GM23338 (cell line): ENCODE results near the gene AWAT1. TPM values are rescaled to one million over a fixed set of nuclear protein-coding genes. Genes with fewer than 3 reads are reported as not detected.

ENCODE experiments used
- ATAC-seq: fragments of 200-7000 bp; cut with Tn5 transposase; 3 replicates; pipeline ENCODE4 v1.9.1; 2020
- DNase-seq: peaks from one replicate; pipeline ENCODE4 v3.0.0-alpha.2; 2015; ENCODE audit warnings: low spot score
- H2AFZ ChIP-seq: fragments of 200-600 bp; sonication (generic); 2 replicates; pipeline ENCODE4 v1.8.0; 2016; ENCODE audit warnings: antibody characterized with exemption, mild to moderate bottlenecking, moderate library complexity
- H3F3A ChIP-seq: fragments of 200-600 bp; sonication (generic); replicated peaks from 2 replicates; pipeline ENCODE4 v1.8.0; 2017; ENCODE audit warnings: antibody characterized with exemption, mixed run types, low read depth
- H3K27ac ChIP-seq: fragments of 200-600 bp; sonication (generic); 2 replicates; pipeline ENCODE4 v1.6.1; 2016; ENCODE audit warnings: low read depth
- H3K27me3 ChIP-seq: fragments of 200-600 bp; sonication (generic); 2 replicates; pipeline ENCODE4 v1.8.0; 2016; ENCODE audit warnings: mild to moderate bottlenecking, mixed run types, moderate library complexity; ENCODE audit not compliant: insufficient read depth
- H3K36me3 ChIP-seq: fragments of 200-600 bp; sonication (generic); 2 replicates; pipeline ENCODE4 v1.8.0; 2016; ENCODE audit warnings: mild to moderate bottlenecking; ENCODE audit not compliant: insufficient read depth
- H3K4me1 ChIP-seq: fragments of 200-600 bp; sonication (generic); 2 replicates; pipeline ENCODE4 v1.8.0; 2016; ENCODE audit warnings: mild to moderate bottlenecking, moderate library complexity; ENCODE audit not compliant: insufficient read depth
- H3K4me2 ChIP-seq: fragments of 200-600 bp; sonication (generic); 2 replicates; pipeline ENCODE4 v1.7.1; 2017; ENCODE audit warnings: mixed run types
- H3K4me3 ChIP-seq: fragments of 200-600 bp; sonication (generic); 2 replicates; pipeline ENCODE4 v1.6.1; 2016; ENCODE audit warnings: mixed run types
- H3K79me2 ChIP-seq: fragments of 200-600 bp; sonication (generic); replicated peaks from 2 replicates; pipeline ENCODE4 v1.8.0; 2017; ENCODE audit warnings: mild to moderate bottlenecking; ENCODE audit not compliant: insufficient read depth
- H3K9me2 ChIP-seq: fragments of 200-600 bp; sonication (generic); 2 replicates; pipeline ENCODE4 v1.8.0; 2017; ENCODE audit not compliant: insufficient read depth
- H4K20me1 ChIP-seq: fragments of 200-600 bp; sonication (generic); replicated peaks from 2 replicates; pipeline ENCODE4 v1.8.0; 2017; ENCODE audit warnings: mild to moderate bottlenecking; ENCODE audit not compliant: insufficient read depth
- H3K27ac Mint-ChIP-seq: 2 replicates; pipeline ENCODE4 v1.8.0; 2020; ENCODE audit warnings: inconsistent platforms, mild to moderate bottlenecking, moderate library complexity, mixed read lengths
- H3K27me3 Mint-ChIP-seq: 3 replicates; pipeline ENCODE4 v1.8.0; 2022; ENCODE audit warnings: low read depth, mild to moderate bottlenecking, moderate library complexity, mixed read lengths, inconsistent platforms; ENCODE audit not compliant: insufficient read depth, poor library complexity
- H3K36me3 Mint-ChIP-seq: 3 replicates; pipeline ENCODE4 v1.8.0; 2021; ENCODE audit warnings: low read depth, mild to moderate bottlenecking, inconsistent platforms, moderate library complexity, mixed read lengths
- H3K4me1 Mint-ChIP-seq: 3 replicates; pipeline ENCODE4 v1.8.0; 2020; ENCODE audit warnings: mild to moderate bottlenecking, inconsistent platforms, mixed read lengths
- H3K4me3 Mint-ChIP-seq: 3 replicates; pipeline ENCODE4 v1.8.0; 2021; ENCODE audit warnings: moderate library complexity, mild to moderate bottlenecking, inconsistent platforms, mixed read lengths
- H3K9me3 Mint-ChIP-seq: 3 replicates; pipeline ENCODE4 v1.8.0; 2020; ENCODE audit warnings: moderate library complexity, mild to moderate bottlenecking, inconsistent platforms, mixed read lengths
- CREB1 ChIP-seq: fragments of 250-450 bp; sonication (Bioruptor Pico); IDR thresholded peaks from 2 replicates; pipeline ENCODE4 v1.5.0; 2020; ENCODE audit warnings: low read depth, mild to moderate bottlenecking, moderate library complexity
- CTCF ChIP-seq, 2 experiments: fragments of 200-600 bp in 1 of 2; sonication (generic) in 1 of 2; conservative IDR thresholded peaks; 2 replicates each; pipeline versions ENCODE4 v1.5.1 to v1.6.1; 2016 to 2017; ENCODE audit warnings: antibody characterized with exemption in 2 of 2, low read depth in 2 of 2, mild to moderate bottlenecking in 2 of 2, moderate library complexity in 1 of 2
- ETS1 ChIP-seq: IDR thresholded peaks from 2 replicates; pipeline ENCODE4 v1.6.1; 2016; ENCODE audit warnings: antibody characterized with exemption
- EZH2 ChIP-seq: fragments of 200-600 bp; sonication (generic); IDR thresholded peaks from one replicate; pipeline ENCODE4 v1.8.0; 2017; ENCODE audit warnings: antibody characterized with exemption, mild to moderate bottlenecking, low read depth; ENCODE audit not compliant: unreplicated experiment
- JUNB ChIP-seq: IDR thresholded peaks from one replicate; pipeline ENCODE4 v1.6.1; 2016; ENCODE audit warnings: antibody characterized with exemption; ENCODE audit not compliant: unreplicated experiment
- NANOG ChIP-seq: IDR thresholded peaks from 2 replicates; pipeline ENCODE4 v1.6.1; 2016; ENCODE audit warnings: antibody characterized with exemption, borderline replicate concordance
- POLR2AphosphoS5 ChIP-seq: IDR thresholded peaks from 2 replicates; pipeline ENCODE4 v1.6.1; 2016; ENCODE audit warnings: antibody characterized with exemption, low read depth
- REST ChIP-seq: IDR thresholded peaks from one replicate; pipeline ENCODE4 v1.6.1; 2018; ENCODE audit warnings: antibody characterized with exemption; ENCODE audit not compliant: unreplicated experiment
- STAT1 ChIP-seq: IDR thresholded peaks from one replicate; pipeline ENCODE4 v1.6.1; 2016; ENCODE audit warnings: antibody characterized with exemption; ENCODE audit not compliant: unreplicated experiment
- ZNF331 ChIP-seq: fragments of 250-450 bp; sonication (Bioruptor Pico); IDR thresholded peaks from 2 replicates; pipeline ENCODE4 v1.5.0; 2020; ENCODE audit warnings: low read depth, mild to moderate bottlenecking, moderate library complexity
- ZNF462 ChIP-seq: fragments of 250-450 bp; sonication (Bioruptor Pico); IDR thresholded peaks from 2 replicates; pipeline ENCODE4 v1.5.0; 2020; ENCODE audit warnings: mild to moderate bottlenecking, moderate library complexity
- polyA plus RNA-seq: library from polyadenylated mRNA; unstranded; fragments of >200 nt; fragmentation: Nextera tagmentation; extraction: Ambion mirVana; gene quantifications from 2 replicates; pipeline ENCODE4 v1.2.1, GENCODE V29; 2016
- total RNA-seq: library from RNA; depleted of rRNA; stranded (reverse); fragments of >200 nt; shearing (Covaris generic); gene quantifications from 2 replicates; pipeline ENCODE4 v1.2.3, GENCODE V29; 2014

Gene AWAT1
- total and polyA plus RNA-seq, 2 experiments from 2014 or later, result not detected

- no peak overlapping the region for H3K27ac ChIP-seq
- H3K4me3 ChIP-seq, result no peak overlapping the region
- Mint-ChIP-seq H3K27me3 (peaks cover 2% of the 10 kb centered on the region), H3K36me3 (no peaks in the 10 kb centered on the region), H3K4me1 (peaks cover 26% of the 10 kb centered on the region), H3K27ac (no peak overlapping the region), H3K9me3 (no peaks in the 10 kb centered on the region), H3K4me3 (no peak overlapping the region)
- H3K36me3 ChIP-seq, result no peaks in the 10 kb centered on the region
- H3K9me2 ChIP-seq, result 0 out of 2 replicates have a peak, but pooled peaks cover 6% of the 10 kb centered on the region
- DNase-seq (no peak), ATAC-seq (no peak)
- TF ChIP-seq JUNB (no peak), ETS1 (no peak), POLR2AphosphoS5 (no peak), CTCF (conservative IDR thresholded peaks at IDR 0.05; ENCODE audit: low read depth in 2 of 2) (no peak), EZH2 (no peak), STAT1 (no peak), NANOG (no peak), CREB1 (CRISPR knock-in tag) (no peak), ZNF331 (CRISPR knock-in tag) (no peak), ZNF462 (CRISPR knock-in tag) (no peak), REST (no peak)
- no peaks in the 10 kb centered on the region for H3K27me3 ChIP-seq
- no peaks in the 10 kb centered on the region for H3F3A ChIP-seq
- H3K4me2 ChIP-seq, result no peak overlapping the region
- no peaks in the 10 kb centered on the region for H4K20me1 ChIP-seq
- H3K4me1 ChIP-seq, result peaks cover 3% of the 10 kb centered on the region; the same call in 1 of the 2 replicates
- no peak overlapping the region for H2AFZ ChIP-seq
- H3K79me2 ChIP-seq, result no peaks in the 10 kb centered on the region
Observed at GRCh38 chrX:70254063-70254400, 19.6 kb downstream of the AWAT1 start.
